Measurements from ENCODE around the gene BCKDHB.

The BCKDHB gene

GRCh38 chr6:80154160-80154559 is 47.7 kb downstream of the BCKDHB start:
- Histone ChIP-seq H3K18ac (ENCODE audit: low read length) (no peak overlapping the region), H3K4ac (ENCODE audit: low read depth, low read length) (no peak overlapping the region), H3K4me2 (ENCODE audit: low read length) (no peak overlapping the region), H3K27ac (ENCODE audit: low read depth, low read length) (no peak overlapping the region), H3K27me3 (ENCODE audit: insufficient read depth, low read length, poor library complexity) (no peaks in the 10 kb centered on the region), H3K4me1 (ENCODE audit: control insufficient read depth, low read depth, low read length) (peaks cover 8% of the 10 kb centered on the region), H3K79me2 (ENCODE audit: control insufficient read depth, insufficient read depth, low read length) (no peaks in the 10 kb centered on the region), H3K9ac (ENCODE audit: low read length) (no peak overlapping the region), H4K5ac (ENCODE audit: low read length) (no peak overlapping the region), H3K36me3 (ENCODE audit: control insufficient read depth, insufficient read depth, low read length) (no peaks in the 10 kb centered on the region), H3K79me1 (ENCODE audit: low read length) (no peaks in the 10 kb centered on the region), H3K56ac (ENCODE audit: low read length) (no peak overlapping the region), H2BK120ac (ENCODE audit: low read depth, low read length) (no peak overlapping the region), H3K23ac (ENCODE audit: low read length) (no peak overlapping the region), H3K4me3 (ENCODE audit: low read length) (no peak overlapping the region), H2BK15ac (replicated peaks; ENCODE audit: low read depth) (no peak overlapping the region), H2BK5ac (ENCODE audit: low read length) (no peak overlapping the region), H4K8ac (ENCODE audit: low read depth, low read length) (no peak overlapping the region), H2AK5ac (ENCODE audit: low read length) (no peak overlapping the region)
- WGBS (ENCODE audit: extremely low coverage, insufficient coverage, low lambda C conversion rate): no CpG with 5 or more reads among the region's 2 CpGs
- DNase-seq: peak; percentile 54

DNA sequence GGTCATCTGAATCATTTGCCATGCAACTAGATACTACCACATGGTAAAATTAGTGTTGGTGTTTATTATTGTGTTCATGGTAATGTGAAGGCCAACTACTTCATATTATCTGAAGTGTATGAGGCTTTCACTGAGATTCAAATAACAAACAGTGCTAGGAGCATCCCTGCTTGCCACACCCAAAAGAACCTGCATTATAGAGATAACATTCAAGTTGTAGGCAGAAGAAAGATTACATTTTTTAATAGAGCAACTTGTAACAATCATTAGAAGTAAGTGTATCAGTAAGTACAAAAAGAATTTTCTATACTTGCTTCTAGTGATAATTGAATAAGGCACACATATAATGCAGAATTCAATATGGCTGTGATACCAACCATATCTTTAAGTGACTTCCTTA is 49.8 kb downstream of the BCKDHB start:
- Histone ChIP-seq H3K4me1 (ENCODE audit: control insufficient read depth, low read depth, low read length) (peaks cover 10% of the 10 kb centered on the region), H3K79me2 (ENCODE audit: control insufficient read depth, insufficient read depth, low read length) (no peaks in the 10 kb centered on the region), H2BK5ac (ENCODE audit: low read length) (no peak overlapping the region), H3K79me1 (ENCODE audit: low read length) (no peaks in the 10 kb centered on the region), H3K4me3 (ENCODE audit: low read length) (no peak overlapping the region), H3K9ac (ENCODE audit: low read length) (no peak overlapping the region), H2AK5ac (ENCODE audit: low read length) (no peak overlapping the region), H4K5ac (ENCODE audit: low read length) (no peak overlapping the region), H3K36me3 (ENCODE audit: control insufficient read depth, insufficient read depth, low read length) (no peaks in the 10 kb centered on the region), H3K56ac (ENCODE audit: low read length) (no peak overlapping the region), H3K4ac (ENCODE audit: low read depth, low read length) (no peak overlapping the region), H3K27ac (ENCODE audit: low read depth, low read length) (no peak overlapping the region), H2BK120ac (ENCODE audit: low read depth, low read length) (no peak overlapping the region), H3K23ac (ENCODE audit: low read length) (no peak overlapping the region), H3K18ac (ENCODE audit: low read length) (no peak overlapping the region), H3K4me2 (ENCODE audit: low read length) (no peak overlapping the region), H4K8ac (ENCODE audit: low read depth, low read length) (no peak overlapping the region), H2BK15ac (replicated peaks; ENCODE audit: low read depth) (no peak overlapping the region), H3K27me3 (ENCODE audit: insufficient read depth, low read length, poor library complexity) (no peaks in the 10 kb centered on the region)
- no peak for DNase-seq

DNA sequence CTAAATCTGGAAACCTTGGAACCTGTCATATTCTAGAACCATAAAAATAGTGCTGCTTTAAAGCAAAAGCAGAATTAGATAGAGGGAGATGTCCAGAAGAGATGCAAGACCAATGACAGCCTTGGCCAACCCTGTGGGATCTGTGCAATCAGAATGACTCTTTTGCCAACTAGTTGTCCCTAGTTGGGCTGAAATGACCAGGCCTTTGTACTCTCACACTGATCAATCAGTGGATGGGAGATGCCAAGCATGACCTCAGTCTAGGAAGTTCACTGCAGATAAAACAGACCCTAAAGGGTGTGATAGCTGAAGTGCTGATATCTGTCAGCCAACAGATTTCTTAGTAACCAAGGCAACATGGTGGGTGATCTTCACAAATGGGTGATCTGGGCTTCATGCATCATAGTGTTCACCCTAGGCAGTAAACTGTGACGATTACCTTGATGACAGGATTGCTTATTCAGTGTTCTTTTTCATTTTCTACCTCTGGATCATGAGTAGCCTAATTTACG is 52.1 kb downstream of the BCKDHB start:
- Histone ChIP-seq H3K79me1 (ENCODE audit: low read length) (no peaks in the 10 kb centered on the region), H3K23ac (ENCODE audit: low read length) (no peak overlapping the region), H3K36me3 (ENCODE audit: control insufficient read depth, insufficient read depth, low read length) (no peaks in the 10 kb centered on the region), H4K8ac (ENCODE audit: low read depth, low read length) (no peak overlapping the region), H2BK5ac (ENCODE audit: low read length) (no peak overlapping the region), H2BK15ac (replicated peaks; ENCODE audit: low read depth) (no peak overlapping the region), H3K18ac (ENCODE audit: low read length) (no peak overlapping the region), H3K79me2 (ENCODE audit: control insufficient read depth, insufficient read depth, low read length) (no peaks in the 10 kb centered on the region), H3K4ac (ENCODE audit: low read depth, low read length) (no peak overlapping the region), H3K4me1 (ENCODE audit: control insufficient read depth, low read depth, low read length) (peaks cover 8% of the 10 kb centered on the region), H3K27me3 (ENCODE audit: insufficient read depth, low read length, poor library complexity) (no peaks in the 10 kb centered on the region), H4K5ac (ENCODE audit: low read length) (no peak overlapping the region), H2BK120ac (ENCODE audit: low read depth, low read length) (no peak overlapping the region), H3K4me3 (ENCODE audit: low read length) (no peak overlapping the region), H3K56ac (ENCODE audit: low read length) (no peak overlapping the region), H3K9ac (ENCODE audit: low read length) (no peak overlapping the region), H3K4me2 (ENCODE audit: low read length) (no peak overlapping the region), H3K27ac (ENCODE audit: low read depth, low read length) (no peak overlapping the region), H2AK5ac (ENCODE audit: low read length) (no peak overlapping the region)
- no CpG with 5 or more reads among the region's 2 CpGs for WGBS (ENCODE audit: extremely low coverage, insufficient coverage, low lambda C conversion rate)
- DNase-seq: peak; percentile 84

DNA sequence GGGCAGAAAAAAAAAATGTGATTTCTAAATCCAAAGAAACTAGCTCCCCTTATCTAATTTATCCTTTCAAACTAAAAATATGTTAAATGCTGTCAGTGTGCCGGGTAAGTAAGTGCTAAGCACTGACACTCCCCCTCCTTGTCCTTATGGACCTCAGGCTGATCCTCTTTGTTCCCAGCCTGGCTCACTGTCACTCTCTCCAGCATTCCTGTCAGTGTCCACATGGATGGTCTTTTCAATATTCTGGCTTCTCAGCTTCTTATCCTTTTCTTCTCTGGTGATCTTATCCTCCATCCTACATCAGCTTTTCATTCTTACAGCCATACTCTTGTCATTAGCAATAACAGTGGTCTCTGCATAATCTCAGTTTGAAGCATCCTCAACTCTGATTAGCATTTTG is 55.0 kb downstream of the BCKDHB start:
- no peak overlapping the region for H4K8ac ChIP-seq (ENCODE audit: low read depth, low read length)
- H2BK15ac ChIP-seq (replicated peaks; ENCODE audit: low read depth): no peak overlapping the region
- H3K4ac ChIP-seq (ENCODE audit: low read depth, low read length): no peak overlapping the region
- peaks cover 10% of the 10 kb centered on the region for H3K4me1 ChIP-seq (ENCODE audit: control insufficient read depth, low read depth, low read length)
- no peak overlapping the region for H3K18ac ChIP-seq (ENCODE audit: low read length)
- no peak overlapping the region for H3K4me2 ChIP-seq (ENCODE audit: low read length)
- no peak overlapping the region for H3K9ac ChIP-seq (ENCODE audit: low read length)
- no peaks in the 10 kb centered on the region for H3K79me1 ChIP-seq (ENCODE audit: low read length)
- no peaks in the 10 kb centered on the region for H3K36me3 ChIP-seq (ENCODE audit: control insufficient read depth, insufficient read depth, low read length)
- DNase-seq: peak; percentile 42
- WGBS (ENCODE audit: extremely low coverage, insufficient coverage, low lambda C conversion rate): no CpG with 5 or more reads among the region's 1 CpG
- no peak overlapping the region for H3K4me3 ChIP-seq (ENCODE audit: low read length)
- H2AK5ac ChIP-seq (ENCODE audit: low read length): no peak overlapping the region
- H3K79me2 ChIP-seq (ENCODE audit: control insufficient read depth, insufficient read depth, low read length): no peaks in the 10 kb centered on the region
- H3K56ac ChIP-seq (ENCODE audit: low read length): no peak overlapping the region
- no peaks in the 10 kb centered on the region for H3K27me3 ChIP-seq (ENCODE audit: insufficient read depth, low read length, poor library complexity)
- H2BK120ac ChIP-seq (ENCODE audit: low read depth, low read length): no peak overlapping the region
- no peak overlapping the region for H3K27ac ChIP-seq (ENCODE audit: low read depth, low read length)
- no peak overlapping the region for H2BK5ac ChIP-seq (ENCODE audit: low read length)
- H3K23ac ChIP-seq (ENCODE audit: low read length): no peak overlapping the region
- no peak overlapping the region for H4K5ac ChIP-seq (ENCODE audit: low read length)

- no peak overlapping the region for H3K23ac ChIP-seq (ENCODE audit: low read length)
- H2BK15ac ChIP-seq (replicated peaks; ENCODE audit: low read depth): no peak overlapping the region
- H4K5ac ChIP-seq (ENCODE audit: low read length): no peak overlapping the region
- H3K4me1 ChIP-seq (ENCODE audit: control insufficient read depth, low read depth, low read length): peaks cover 7% of the 10 kb centered on the region
- no peaks in the 10 kb centered on the region for H3K79me2 ChIP-seq (ENCODE audit: control insufficient read depth, insufficient read depth, low read length)
- H3K18ac ChIP-seq (ENCODE audit: low read length): no peak overlapping the region
- no peak overlapping the region for H2BK120ac ChIP-seq (ENCODE audit: low read depth, low read length)
- no peak overlapping the region for H3K4me2 ChIP-seq (ENCODE audit: low read length)
- H3K36me3 ChIP-seq (ENCODE audit: control insufficient read depth, insufficient read depth, low read length): no peaks in the 10 kb centered on the region
- no peaks in the 10 kb centered on the region for H3K27me3 ChIP-seq (ENCODE audit: insufficient read depth, low read length, poor library complexity)
- no CpG with 5 or more reads among the region's 3 CpGs for WGBS (ENCODE audit: extremely low coverage, insufficient coverage, low lambda C conversion rate)
- H3K4me3 ChIP-seq (ENCODE audit: low read length): no peak overlapping the region
- H4K8ac ChIP-seq (ENCODE audit: low read depth, low read length): no peak overlapping the region
- H3K79me1 ChIP-seq (ENCODE audit: low read length): no peaks in the 10 kb centered on the region
- peak overlapping the region; percentile 15 for H3K27ac ChIP-seq (ENCODE audit: low read depth, low read length)
- H2BK5ac ChIP-seq (ENCODE audit: low read length): no peak overlapping the region
- no peak overlapping the region for H3K56ac ChIP-seq (ENCODE audit: low read length)
- no peak overlapping the region for H2AK5ac ChIP-seq (ENCODE audit: low read length)
- no peak overlapping the region for H3K4ac ChIP-seq (ENCODE audit: low read depth, low read length)
- peak; percentile 79 for DNase-seq
- no peak overlapping the region for H3K9ac ChIP-seq (ENCODE audit: low read length)
Measured at GRCh38 chr6:80163754-80164187, 57.3 kb downstream of the BCKDHB start.

- Histone ChIP-seq H4K5ac (ENCODE audit: low read length) (no peak overlapping the region), H3K23ac (ENCODE audit: low read length) (no peak overlapping the region), H3K27me3 (ENCODE audit: insufficient read depth, low read length, poor library complexity) (no peaks in the 10 kb centered on the region), H3K79me2 (ENCODE audit: control insufficient read depth, insufficient read depth, low read length) (no peaks in the 10 kb centered on the region), H3K27ac (ENCODE audit: low read depth, low read length) (no peak overlapping the region), H3K9ac (ENCODE audit: low read length) (no peak overlapping the region), H2BK5ac (ENCODE audit: low read length) (no peak overlapping the region), H3K4me2 (ENCODE audit: low read length) (no peak overlapping the region), H3K4ac (ENCODE audit: low read depth, low read length) (no peak overlapping the region), H2AK5ac (ENCODE audit: low read length) (no peak overlapping the region), H4K8ac (ENCODE audit: low read depth, low read length) (no peak overlapping the region), H3K36me3 (ENCODE audit: control insufficient read depth, insufficient read depth, low read length) (no peaks in the 10 kb centered on the region), H2BK15ac (replicated peaks; ENCODE audit: low read depth) (peak overlapping the region; percentile 6), H2BK120ac (ENCODE audit: low read depth, low read length) (no peak overlapping the region), H3K18ac (ENCODE audit: low read length) (no peak overlapping the region), H3K79me1 (ENCODE audit: low read length) (no peaks in the 10 kb centered on the region), H3K56ac (ENCODE audit: low read length) (no peak overlapping the region), H3K4me1 (ENCODE audit: control insufficient read depth, low read depth, low read length) (peaks cover 6% of the 10 kb centered on the region), H3K4me3 (ENCODE audit: low read length) (no peak overlapping the region)
- no CpG with 5 or more reads among the region's 3 CpGs for WGBS (ENCODE audit: extremely low coverage, insufficient coverage, low lambda C conversion rate)
- DNase-seq: no peak
Measured at GRCh38 chr6:80165143-80165542, 58.7 kb downstream of the BCKDHB start.

Data from mesendoderm (in vitro differentiated cells).